Gastrocnemius medialis (tissue), 4 donors: Measurements from ENCODE around the gene CPNE5.

Experiments used
- POLR2A ChIP-seq, 2 donors: fragments of 450-650 bp; IDR thresholded peaks; one replicate each; pipeline ENCODE4 v1.6.1; 2017; ENCODE audit warnings: antibody characterized with exemption in 2 of 2, mild to moderate bottlenecking in 2 of 2, moderate library complexity in 2 of 2
- TF ChIP-seq, protein P1 (sequence below), 5 experiments: fragments of 450-650 bp in 3 of 5; fragments of 200-600 bp in 2 of 5; sonication (generic) in 2 of 5; IDR thresholded peaks in 4 of 5; conservative IDR thresholded peaks in 1 of 5; 1 replicate in 4 of 5; 2 replicates in 1 of 5; pipeline ENCODE4 v1.5.1; 2016 to 2019; ENCODE audit warnings: antibody characterized with exemption in 5 of 5, mild to moderate bottlenecking in 3 of 5, moderate library complexity in 3 of 5

DNA sequence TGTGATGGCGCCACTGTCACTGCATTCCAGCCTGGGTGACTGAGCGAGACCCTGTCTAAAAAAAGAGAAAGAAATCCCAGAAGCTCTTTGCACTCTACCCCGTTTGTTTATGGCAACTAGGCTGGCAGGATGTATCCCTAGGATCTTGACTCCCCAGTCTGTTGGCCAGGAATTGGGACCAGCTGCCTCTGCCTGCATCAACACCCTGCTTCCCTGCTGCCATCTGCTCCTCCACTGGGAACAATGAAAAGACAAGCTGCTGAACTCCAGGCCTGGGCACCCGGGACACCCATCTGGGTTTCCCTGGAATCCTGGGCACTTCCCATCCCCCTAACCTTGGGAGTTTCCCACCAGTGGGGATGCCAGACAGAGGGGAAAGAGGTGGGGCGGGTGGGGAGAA lies 64.9 kb downstream of the CPNE5 start:
- TF ChIP-seq, protein P1, sequence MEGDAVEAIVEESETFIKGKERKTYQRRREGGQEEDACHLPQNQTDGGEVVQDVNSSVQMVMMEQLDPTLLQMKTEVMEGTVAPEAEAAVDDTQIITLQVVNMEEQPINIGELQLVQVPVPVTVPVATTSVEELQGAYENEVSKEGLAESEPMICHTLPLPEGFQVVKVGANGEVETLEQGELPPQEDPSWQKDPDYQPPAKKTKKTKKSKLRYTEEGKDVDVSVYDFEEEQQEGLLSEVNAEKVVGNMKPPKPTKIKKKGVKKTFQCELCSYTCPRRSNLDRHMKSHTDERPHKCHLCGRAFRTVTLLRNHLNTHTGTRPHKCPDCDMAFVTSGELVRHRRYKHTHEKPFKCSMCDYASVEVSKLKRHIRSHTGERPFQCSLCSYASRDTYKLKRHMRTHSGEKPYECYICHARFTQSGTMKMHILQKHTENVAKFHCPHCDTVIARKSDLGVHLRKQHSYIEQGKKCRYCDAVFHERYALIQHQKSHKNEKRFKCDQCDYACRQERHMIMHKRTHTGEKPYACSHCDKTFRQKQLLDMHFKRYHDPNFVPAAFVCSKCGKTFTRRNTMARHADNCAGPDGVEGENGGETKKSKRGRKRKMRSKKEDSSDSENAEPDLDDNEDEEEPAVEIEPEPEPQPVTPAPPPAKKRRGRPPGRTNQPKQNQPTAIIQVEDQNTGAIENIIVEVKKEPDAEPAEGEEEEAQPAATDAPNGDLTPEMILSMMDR (IDR thresholded peaks at IDR 0.05 in 4 of 5, conservative IDR thresholded peaks at IDR 0.05 in 1 of 5), result no peak
- TF ChIP-seq POLR2A (IDR thresholded peaks at IDR 0.05), result no peak
